GM12878 (cell line): ENCODE measurements around the gene CPNE5. TPM values are rescaled to one million over a fixed set of nuclear protein-coding genes. Genes with fewer than 3 reads are reported as not detected.

Source experiments
- ASH2L ChIP-seq: fragments of 300-600, 200-600 bp; sonication (generic); IDR thresholded peaks from 2 replicates; pipeline ENCODE4 v1.6.1; 2017; ENCODE audit warnings: low read depth, mild to moderate bottlenecking, borderline replicate concordance
- BCL11A ChIP-seq: IDR thresholded peaks from 2 replicates; pipeline ENCODE4 v1.6.1; 2011; ENCODE audit warnings: low read depth, low read length
- CBX3 ChIP-seq: fragments of 200-600 bp; sonication (generic); IDR thresholded peaks from 2 replicates; pipeline ENCODE4 v1.6.1; 2016; ENCODE audit warnings: low read depth, borderline replicate concordance
- CHD4 ChIP-seq: fragments of 200-600 bp; sonication (generic); IDR thresholded peaks from 2 replicates; pipeline ENCODE4 v1.6.1; 2016; ENCODE audit warnings: mild to moderate bottlenecking
- CTCF ChIP-seq, 3 experiments: IDR thresholded peaks in 2 of 3; conservative IDR thresholded peaks in 1 of 3; 2 replicates each; pipeline ENCODE4 v1.5.1; 2011; ENCODE audit warnings: low read depth in 3 of 3, low read length in 3 of 3, mild to moderate bottlenecking in 3 of 3, control low read depth in 2 of 3, moderate library complexity in 2 of 3, inconsistent platforms in 1 of 3, mixed read lengths in 1 of 3; ENCODE audit not compliant: control insufficient read depth in 2 of 3, insufficient read depth in 1 of 3; ENCODE audit errors: extremely low read depth in 1 of 3
- FOXM1 ChIP-seq: IDR thresholded peaks from 2 replicates; pipeline ENCODE4 v1.6.1; 2012; ENCODE audit warnings: low read depth, mild to moderate bottlenecking, inconsistent platforms, low read length, moderate library complexity
- HCFC1 ChIP-seq: fragments of 150-350 bp; IDR thresholded peaks from 2 replicates; pipeline ENCODE4 v1.6.1; 2014; ENCODE audit warnings: low read length
- IRF5 ChIP-seq: fragments of 450-650 bp; IDR thresholded peaks from 2 replicates; pipeline ENCODE4 v1.6.1; 2017; ENCODE audit warnings: borderline replicate concordance
- JUNB ChIP-seq: IDR thresholded peaks from 2 replicates; pipeline ENCODE4 v1.6.1; 2016; ENCODE audit warnings: antibody characterized with exemption, mild to moderate bottlenecking
- LARP7 ChIP-seq: fragments of 450-650 bp; IDR thresholded peaks from 2 replicates; pipeline ENCODE4 v1.6.1; 2017; ENCODE audit warnings: mild to moderate bottlenecking
- MLLT1 ChIP-seq: fragments of 450-650 bp; IDR thresholded peaks from 2 replicates; pipeline ENCODE4 v1.6.1; 2016; ENCODE audit warnings: mild to moderate bottlenecking
- MYC ChIP-seq: IDR thresholded peaks from 2 replicates; pipeline ENCODE4 v1.6.1; 2011; ENCODE audit warnings: mild to moderate bottlenecking, low read length, moderate library complexity, inconsistent platforms; ENCODE audit not compliant: insufficient read depth, insufficient replicate concordance, insufficient read length, severe bottlenecking
- NFYA ChIP-seq: IDR thresholded peaks from 2 replicates; pipeline ENCODE4 v1.6.1; 2011; ENCODE audit warnings: low read depth, mild to moderate bottlenecking, low read length, improper control_type of control experiment, borderline replicate concordance
- NFYB ChIP-seq: IDR thresholded peaks from 2 replicates; pipeline ENCODE4 v1.6.1; 2011; ENCODE audit warnings: low read depth, mild to moderate bottlenecking, low read length, improper control_type of control experiment, moderate library complexity; ENCODE audit not compliant: insufficient read depth
- PAX5 ChIP-seq: IDR thresholded peaks from 2 replicates; pipeline ENCODE4 v1.6.1; 2011; ENCODE audit warnings: low read depth, low read length, borderline replicate concordance
- RB1 ChIP-seq: fragments of 450-650 bp; formaldehyde crosslinking; IDR thresholded peaks from 2 replicates; pipeline ENCODE4 v1.6.1; 2017; ENCODE audit warnings: mild to moderate bottlenecking, borderline replicate concordance
- SMC3 ChIP-seq: IDR thresholded peaks from 2 replicates; pipeline ENCODE4 v1.6.1; 2011; ENCODE audit warnings: low read length, improper control_type of control experiment, borderline replicate concordance
- SREBF1 ChIP-seq: IDR thresholded peaks from 2 replicates; pipeline ENCODE4 v1.6.1; 2012; ENCODE audit warnings: mild to moderate bottlenecking, low read length
- TARDBP ChIP-seq: IDR thresholded peaks from 2 replicates; pipeline ENCODE4 v1.6.1; 2016; ENCODE audit warnings: borderline replicate concordance
- TCF12 ChIP-seq: IDR thresholded peaks from 2 replicates; pipeline ENCODE4 v1.6.1; 2011; ENCODE audit warnings: low read depth, mild to moderate bottlenecking, low read length
- ZNF384 ChIP-seq: IDR thresholded peaks from 2 replicates; pipeline ENCODE4 v1.6.1; 2012; ENCODE audit warnings: low read depth, mild to moderate bottlenecking, low read length, improper control_type of control experiment, borderline replicate concordance
- ZNF592 ChIP-seq: fragments of 450-650 bp; IDR thresholded peaks from 2 replicates; pipeline ENCODE4 v1.6.1; 2017; ENCODE audit warnings: mild to moderate bottlenecking, moderate library complexity
- polyA plus RNA-seq, 11 experiments: library from polyadenylated mRNA; depleted of rRNA in 4 of 11; unstranded in 6 of 11; stranded (reverse) in 5 of 11; fragments of >200 nt; fragmentation: Nextera tagmentation in 4 of 11; fragmentation: Illumina TruSeq in 1 of 11; extraction: Ambion mirVana in 4 of 11; extraction: Trizol in 1 of 11; gene quantifications; 1 replicate in 1 of 11; 2 replicates in 10 of 11; pipeline versions ENCODE4 v1.2.1 to v1.2.3, GENCODE V29; 2011 to 2016; ENCODE audit warnings: inconsistent platforms in 2 of 11, missing spikeins in 2 of 11, low read depth in 1 of 11
- total RNA-seq, 4 experiments: library from RNA; depleted of rRNA in 3 of 4; stranded (reverse); fragments of >200 nt in 3 of 4; fragmentation: Illumina TruSeq in 1 of 4; extraction: Trizol in 1 of 4; gene quantifications; 2 replicates each; pipeline versions ENCODE4 v1.2.1 to v1.2.3, GENCODE V29; 2013 to 2021

The CPNE5 gene
- total and polyA plus RNA-seq, 10 of the 15 experiments (the other 5 are each of a cell fraction or from before 2014, with no cell fraction given) = 2.4 to 39.1 (median 18.2) TPM

- TF ChIP-seq PAX5 = no peak
- TF ChIP-seq NFYA = no peak
- TF ChIP-seq ZNF384 = no peak
- no peak for TF ChIP-seq ASH2L
- TF ChIP-seq SMC3 = peak; percentile 91
- TF ChIP-seq CTCF (IDR thresholded peaks at IDR 0.05 in 2 of 3, conservative IDR thresholded peaks at IDR 0.05 in 1 of 3; ENCODE audit: control insufficient read depth in 2 of 3, extremely low read depth in 1 of 3, insufficient read depth in 1 of 3, low read depth in 3 of 3, low read length in 3 of 3) = peak; percentile 97 to 98 (median 98); a peak in 5 of 6 replicates
- 0 out of 2 replicates have a peak, but pooled peaks have one; percentile 33 for TF ChIP-seq TCF12
- TF ChIP-seq SREBF1 = no peak
- TF ChIP-seq RB1 = peak; percentile 36; the same call in 1 of the 2 replicates
- no peak for TF ChIP-seq IRF5
- TF ChIP-seq MLLT1 = 0 out of 2 replicates have a peak, but pooled peaks have one; percentile 59
- no peak for TF ChIP-seq JUNB
- no peak for TF ChIP-seq FOXM1
- no peak for TF ChIP-seq CHD4
- no peak for TF ChIP-seq HCFC1
- no peak for TF ChIP-seq NFYB
- TF ChIP-seq TARDBP = no peak
- no peak for TF ChIP-seq ZNF592
- TF ChIP-seq BCL11A = no peak
- TF ChIP-seq MYC = no peak
- TF ChIP-seq LARP7 = peak; percentile 41; the same call in 1 of the 2 replicates
- TF ChIP-seq CBX3 = no peak
These were observed 73.4 kb downstream of the CPNE5 start (continued) for GRCh38 chr6:36765594-36766398.
